Loucy (cell line): ENCODE data around the gene COL5A1.

ENCODE experiments used
- H2AFZ ChIP-seq: fragments of 200-600 bp; sonication (generic); 2 replicates; pipeline ENCODE4 v1.6.0; 2016; ENCODE audit warnings: antibody characterized with exemption, mild to moderate bottlenecking, low read length, moderate library complexity
- H3F3A ChIP-seq: fragments of 200-600 bp; 2 replicates; pipeline ENCODE4 v1.6.0; 2016; ENCODE audit warnings: antibody characterized with exemption, low read depth, mild to moderate bottlenecking
- H3K27me3 ChIP-seq: fragments of 200-600 bp; sonication (generic); 2 replicates; pipeline ENCODE4 v1.6.1; 2014; ENCODE audit warnings: low read length, mild to moderate bottlenecking; ENCODE audit not compliant: insufficient read depth, poor library complexity, severe bottlenecking
- H3K36me3 ChIP-seq: fragments of 200-600 bp; sonication (generic); 2 replicates; pipeline ENCODE4 v1.6.1; 2016; ENCODE audit warnings: low read length; ENCODE audit not compliant: insufficient read depth
- H3K4me1 ChIP-seq: fragments of 200-600 bp; sonication (generic); 2 replicates; pipeline ENCODE4 v1.5.1; 2014; ENCODE audit warnings: low read length, mild to moderate bottlenecking; ENCODE audit not compliant: insufficient read depth, poor library complexity, severe bottlenecking
- H3K4me2 ChIP-seq: fragments of 200-600 bp; sonication (generic); 2 replicates; pipeline ENCODE4 v1.6.0; 2014; ENCODE audit warnings: antibody characterized with exemption, low read length, low read depth, mild to moderate bottlenecking; ENCODE audit not compliant: poor library complexity, severe bottlenecking
- H3K4me3 ChIP-seq: fragments of 200-600 bp; sonication (generic); 2 replicates; pipeline ENCODE4 v1.5.1; 2014; ENCODE audit warnings: low read length, mild to moderate bottlenecking, mixed read lengths; ENCODE audit not compliant: poor library complexity, severe bottlenecking
- H3K79me2 ChIP-seq: fragments of 200-600 bp; sonication (generic); 2 replicates; pipeline ENCODE4 v1.6.1; 2014; ENCODE audit warnings: low read length; ENCODE audit not compliant: insufficient read depth
- H3K9ac ChIP-seq: fragments of 200-600 bp; sonication (generic); 2 replicates; pipeline ENCODE4 v1.6.0; 2014; ENCODE audit warnings: mild to moderate bottlenecking, low read depth, low read length, moderate library complexity; ENCODE audit not compliant: poor library complexity, severe bottlenecking
- H3K9me2 ChIP-seq: fragments of 200-600 bp; sonication (generic); replicated peaks from 2 replicates; pipeline ENCODE4 v1.6.1; 2016; ENCODE audit warnings: low read depth, low read length, mixed read lengths
- H3K9me3 ChIP-seq: fragments of 200-600 bp; sonication (generic); 2 replicates; pipeline ENCODE4 v1.6.1; 2014; ENCODE audit warnings: mild to moderate bottlenecking, antibody characterized with exemption, low read length, low read depth; ENCODE audit not compliant: insufficient read depth
- H4K20me1 ChIP-seq: fragments of 200-600 bp; sonication (generic); 2 replicates; pipeline ENCODE4 v1.6.0; 2014; ENCODE audit warnings: antibody characterized with exemption, low read length, mild to moderate bottlenecking; ENCODE audit not compliant: insufficient read depth, poor library complexity, severe bottlenecking
- EZH2phosphoT487 ChIP-seq: fragments of 200-600 bp; IDR thresholded peaks from 2 replicates; pipeline ENCODE4 v1.6.1; 2018; ENCODE audit warnings: antibody characterized with exemption, mild to moderate bottlenecking, moderate library complexity, borderline replicate concordance
- TF ChIP-seq, protein P1 (sequence below): fragments of 200-600 bp; sonication (generic); conservative IDR thresholded peaks from 2 replicates; pipeline ENCODE4 v1.5.1; 2014; ENCODE audit warnings: mild to moderate bottlenecking, antibody characterized with exemption, low read length

COL5A1 gene

DNA sequence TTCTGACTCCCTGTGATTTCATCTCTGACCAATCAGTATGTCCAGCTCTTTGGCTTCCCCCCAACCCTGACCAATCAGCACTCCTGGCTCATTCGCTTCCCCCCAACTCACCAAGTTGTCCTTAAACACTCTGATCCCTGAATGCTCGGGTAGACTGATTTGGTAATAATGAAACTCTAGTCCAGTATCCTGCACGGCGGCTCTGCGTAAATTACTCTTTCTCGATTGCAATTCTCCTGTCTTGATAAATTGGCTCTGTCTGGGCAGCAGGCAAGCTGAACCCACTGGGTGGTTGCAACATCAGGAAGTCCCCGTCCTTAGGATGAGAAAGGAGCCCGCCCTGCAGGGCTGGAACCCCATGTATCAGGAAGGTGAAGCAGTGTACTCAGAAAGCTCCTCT lies 249.4 kb downstream of the COL5A1 start:
- no peaks in the 10 kb centered on the region for H3K36me3 ChIP-seq
- no peak overlapping the region for H2AFZ ChIP-seq
- no peaks in the 10 kb centered on the region for H3F3A ChIP-seq
- no peak for TF ChIP-seq EZH2phosphoT487
- TF ChIP-seq, protein P1, sequence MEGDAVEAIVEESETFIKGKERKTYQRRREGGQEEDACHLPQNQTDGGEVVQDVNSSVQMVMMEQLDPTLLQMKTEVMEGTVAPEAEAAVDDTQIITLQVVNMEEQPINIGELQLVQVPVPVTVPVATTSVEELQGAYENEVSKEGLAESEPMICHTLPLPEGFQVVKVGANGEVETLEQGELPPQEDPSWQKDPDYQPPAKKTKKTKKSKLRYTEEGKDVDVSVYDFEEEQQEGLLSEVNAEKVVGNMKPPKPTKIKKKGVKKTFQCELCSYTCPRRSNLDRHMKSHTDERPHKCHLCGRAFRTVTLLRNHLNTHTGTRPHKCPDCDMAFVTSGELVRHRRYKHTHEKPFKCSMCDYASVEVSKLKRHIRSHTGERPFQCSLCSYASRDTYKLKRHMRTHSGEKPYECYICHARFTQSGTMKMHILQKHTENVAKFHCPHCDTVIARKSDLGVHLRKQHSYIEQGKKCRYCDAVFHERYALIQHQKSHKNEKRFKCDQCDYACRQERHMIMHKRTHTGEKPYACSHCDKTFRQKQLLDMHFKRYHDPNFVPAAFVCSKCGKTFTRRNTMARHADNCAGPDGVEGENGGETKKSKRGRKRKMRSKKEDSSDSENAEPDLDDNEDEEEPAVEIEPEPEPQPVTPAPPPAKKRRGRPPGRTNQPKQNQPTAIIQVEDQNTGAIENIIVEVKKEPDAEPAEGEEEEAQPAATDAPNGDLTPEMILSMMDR: no peak
- H3K9ac ChIP-seq: no peak overlapping the region
- H3K4me3 ChIP-seq: no peak overlapping the region
- no peak overlapping the region for H3K4me2 ChIP-seq
- no peaks in the 10 kb centered on the region for H3K9me2 ChIP-seq
- no peaks in the 10 kb centered on the region for H3K27me3 ChIP-seq
- no peaks in the 10 kb centered on the region for H3K4me1 ChIP-seq
- H3K79me2 ChIP-seq: no peaks in the 10 kb centered on the region
- no peaks in the 10 kb centered on the region for H4K20me1 ChIP-seq
- peaks cover 12% of the 10 kb centered on the region; the same call in 1 of the 2 replicates for H3K9me3 ChIP-seq

DNA sequence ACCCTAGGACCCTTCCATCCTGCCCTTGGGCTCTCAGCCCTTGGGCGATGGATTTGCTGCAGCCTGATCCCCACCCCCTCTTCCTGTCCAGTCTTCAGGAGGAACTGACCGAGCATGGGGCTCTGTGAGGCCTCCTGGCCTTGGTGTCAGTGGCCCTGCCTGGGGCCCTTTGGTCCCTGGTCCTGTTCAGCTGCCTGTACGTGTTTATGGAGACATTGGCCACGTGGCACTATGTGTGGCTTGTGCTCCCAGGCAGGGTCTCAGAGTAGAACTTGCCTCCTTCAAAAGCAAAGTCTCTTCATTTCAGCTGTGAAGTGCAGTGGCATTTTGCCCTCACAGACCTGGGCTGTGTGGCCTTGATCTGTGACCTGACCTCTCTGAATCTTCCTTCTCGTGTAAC lies 250.1 kb downstream of the COL5A1 start:
- H3K9ac ChIP-seq: no peak overlapping the region
- no peaks in the 10 kb centered on the region for H3K9me2 ChIP-seq
- H3K4me3 ChIP-seq: no peak overlapping the region
- no peaks in the 10 kb centered on the region for H3K36me3 ChIP-seq
- H3K4me1 ChIP-seq: no peaks in the 10 kb centered on the region
- no peaks in the 10 kb centered on the region for H3F3A ChIP-seq
- no peak overlapping the region for H2AFZ ChIP-seq
- H4K20me1 ChIP-seq: no peaks in the 10 kb centered on the region
- peaks cover 12% of the 10 kb centered on the region; the same call in 1 of the 2 replicates for H3K9me3 ChIP-seq
- no peaks in the 10 kb centered on the region for H3K79me2 ChIP-seq
- no peak for TF ChIP-seq EZH2phosphoT487
- TF ChIP-seq, protein P1: no peak
- no peaks in the 10 kb centered on the region for H3K27me3 ChIP-seq
- H3K4me2 ChIP-seq: no peak overlapping the region

DNA sequence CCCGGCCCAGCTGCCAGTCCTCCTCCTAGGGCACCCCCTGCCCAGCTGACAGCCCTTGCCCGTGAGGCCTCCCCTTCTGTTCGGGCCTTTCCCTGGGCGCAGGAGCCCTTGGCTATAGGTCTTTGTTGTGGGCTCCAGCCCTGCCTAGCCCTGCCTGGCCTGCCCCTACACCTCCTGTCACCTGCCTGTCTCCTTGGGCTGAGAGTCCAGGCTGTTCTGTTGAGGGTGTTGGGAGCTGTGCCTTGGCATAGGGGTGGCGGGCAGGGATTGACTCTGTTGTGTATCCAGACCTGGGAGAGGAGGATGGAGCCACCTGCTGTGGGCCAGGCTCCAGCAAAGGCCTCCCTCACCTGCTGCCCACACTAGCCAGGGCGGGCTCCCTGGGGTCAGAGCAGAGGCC lies 250.6 kb downstream of the COL5A1 start:
- Histone ChIP-seq H3K79me2 (no peaks in the 10 kb centered on the region), H3K36me3 (no peaks in the 10 kb centered on the region), H3K4me2 (no peak overlapping the region), H3K9ac (no peak overlapping the region), H3K27me3 (no peaks in the 10 kb centered on the region), H2AFZ (no peak overlapping the region), H3K9me2 (no peaks in the 10 kb centered on the region), H4K20me1 (no peaks in the 10 kb centered on the region), H3F3A (no peaks in the 10 kb centered on the region), H3K4me3 (no peak overlapping the region), H3K9me3 (peaks cover 12% of the 10 kb centered on the region; the same call in 1 of the 2 replicates), H3K4me1 (no peaks in the 10 kb centered on the region)
- TF ChIP-seq EZH2phosphoT487: no peak
- TF ChIP-seq, protein P1: no peak
